Stimulated activated CD8-positive, alpha-beta memory T cell treated with anti-CD3 and anti-CD28 coated beads, Interleukin-12 subunit alpha, Interleukin-12 subunit beta, amount 100 ng/mL, for 1 hour (primary cell): Measurements from ENCODE around the gene KLRD1.
"Not testable (repeated sequence)": the region's sequence is repeated elsewhere in the genome, so short reads cannot be mapped to it uniquely, and the experiment has no call there.

Source experiments
- DNase-seq: peaks from one replicate; pipeline ENCODE4 v3.0.0-alpha.2; 2020; ENCODE audit warnings: low read depth

Gene KLRD1

DNA sequence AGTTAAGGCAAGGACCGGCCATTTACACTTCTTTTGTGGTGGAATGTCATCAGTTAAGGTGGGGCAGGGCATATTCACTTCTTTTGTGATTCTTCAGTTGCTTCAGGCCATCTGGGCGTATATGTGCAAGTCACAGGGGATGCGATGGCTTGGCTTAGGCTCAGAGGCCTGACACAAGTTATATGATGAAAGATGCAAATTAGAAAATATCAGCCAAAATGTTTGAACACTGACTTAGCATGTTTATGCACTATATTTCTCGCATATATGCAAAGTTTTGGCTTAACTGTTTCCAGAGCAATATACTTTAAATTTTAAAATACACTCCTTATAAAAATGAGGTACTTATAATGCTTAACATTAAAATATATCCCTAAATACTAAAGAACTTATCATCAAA, 30.8 kb downstream of the KLRD1 start:
- not testable (repeated sequence) for DNase-seq

GRCh38 chr12:10339053-10339840, 31.6 kb downstream of the KLRD1 start:
- no peak for DNase-seq

GRCh38 chr12:10340946-10341345, 33.3 kb downstream of the KLRD1 start:
- DNase-seq = not testable (repeated sequence)

GRCh38 chr12:10341892-10342509, 34.3 kb downstream of the KLRD1 start:
- no peak for DNase-seq

GRCh38 chr12:10351457-10351856, 43.8 kb downstream of the KLRD1 start:
- not testable (repeated sequence) for DNase-seq

GRCh38 chr12:10354071-10354470, 46.4 kb downstream of the KLRD1 start:
- no peak for DNase-seq

DNA sequence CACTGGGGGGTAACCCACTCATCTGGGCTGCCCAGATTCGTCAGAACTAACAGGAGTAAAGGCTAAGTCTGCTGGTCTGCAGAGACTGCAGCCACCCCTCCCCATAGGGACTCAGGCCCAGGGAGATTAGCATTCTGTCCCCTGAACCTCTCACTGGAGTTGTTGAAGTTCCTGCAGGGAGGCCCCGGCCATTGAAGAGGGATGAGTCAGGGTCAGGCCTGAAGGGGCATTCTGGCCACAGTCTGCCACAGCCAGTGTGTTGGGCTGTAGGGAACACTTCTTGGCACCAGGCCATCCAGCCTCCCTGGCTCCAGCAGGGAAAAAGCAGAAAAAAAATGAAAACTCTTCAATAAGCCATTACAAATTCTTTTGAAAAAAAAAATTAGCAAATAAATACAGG, 46.8 kb downstream of the KLRD1 start:
- no peak for DNase-seq

DNA sequence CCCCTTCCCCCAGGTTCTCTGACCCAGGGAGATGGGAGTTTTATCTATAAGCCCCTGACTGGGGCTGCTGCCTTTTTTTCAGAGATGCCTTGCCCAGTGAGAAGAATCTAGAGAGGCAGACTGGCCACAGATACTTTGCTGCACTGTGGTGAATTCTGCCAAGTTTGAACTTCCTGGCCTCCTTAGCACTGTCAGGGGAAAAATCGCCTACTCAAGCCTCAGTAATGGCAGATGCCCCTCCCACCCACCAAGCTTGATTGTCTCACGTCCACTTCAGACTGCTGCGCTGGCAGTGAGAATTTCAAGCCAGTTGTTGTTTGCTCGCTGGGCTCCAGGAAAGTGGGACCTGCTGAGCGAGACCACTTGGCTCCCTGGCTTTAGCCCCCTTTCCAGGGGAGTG, 50.5 kb downstream of the KLRD1 start:
- no peak for DNase-seq

GRCh38 chr12:10358969-10359368, 51.3 kb downstream of the KLRD1 start:
- DNase-seq = no peak

DNA sequence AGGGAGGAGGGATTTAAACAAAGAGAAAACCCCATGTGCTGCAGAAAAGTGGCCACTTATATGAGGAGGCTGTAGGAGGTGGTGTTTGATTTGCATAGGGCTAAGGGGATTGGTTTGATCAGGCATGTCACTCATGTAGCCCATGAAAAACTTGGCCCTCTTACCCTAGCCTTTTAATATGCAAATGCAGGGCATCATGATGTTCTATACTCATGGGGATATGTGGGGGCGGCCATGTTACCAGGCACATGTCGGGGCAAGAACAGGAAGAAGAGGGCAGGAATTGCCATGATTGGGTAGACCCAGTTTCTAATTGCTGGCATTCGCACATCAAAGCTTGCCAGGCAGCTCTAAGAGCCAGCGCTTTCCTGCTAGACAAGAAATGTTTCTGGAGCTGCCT, 53.4 kb downstream of the KLRD1 start:
- DNase-seq = no peak

- DNase-seq = no peak
Measured at GRCh38 chr12:10361622-10362021, 54.0 kb downstream of the KLRD1 start.

GRCh38 chr12:10362325-10362724, 54.7 kb downstream of the KLRD1 start:
- DNase-seq = no peak

DNA sequence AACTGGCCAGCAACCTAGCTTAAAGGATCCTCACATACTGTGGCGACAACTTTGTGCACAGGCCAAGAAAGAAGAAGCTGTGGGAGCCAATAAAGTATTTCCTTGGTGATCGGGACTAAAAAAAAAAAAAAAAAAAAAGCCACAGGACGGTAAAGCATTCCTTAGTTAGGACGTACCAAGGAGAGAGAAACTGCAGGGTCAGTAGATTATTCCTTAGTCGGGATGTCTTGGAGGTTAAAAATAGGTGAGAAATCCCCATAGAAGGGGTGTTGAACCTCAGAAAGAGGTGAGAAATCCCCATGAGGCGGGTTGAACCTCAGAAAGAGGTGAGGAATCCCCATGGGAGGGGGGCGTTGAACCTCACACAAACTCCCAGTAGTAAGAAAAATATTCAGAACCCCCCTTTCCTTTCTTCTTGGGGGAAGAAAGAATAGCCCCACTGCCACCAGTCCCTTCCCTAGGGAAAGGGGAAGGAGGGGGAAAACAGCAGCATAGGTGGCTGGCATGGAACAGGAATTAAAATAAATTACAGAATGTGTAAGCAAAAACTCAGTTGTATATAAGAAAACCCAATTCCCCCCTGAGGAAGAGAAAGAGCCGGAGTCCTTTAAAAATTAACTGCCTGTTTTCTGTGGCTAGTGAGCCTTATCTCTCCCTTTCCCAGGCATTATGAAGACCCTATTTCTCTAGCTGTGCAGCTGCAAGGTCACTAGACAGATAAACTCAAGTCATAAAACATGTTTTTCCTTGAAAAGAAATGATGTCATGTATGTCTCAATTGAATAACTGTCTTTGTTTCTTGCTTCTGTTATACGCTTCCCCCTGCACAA, 55.4 kb downstream of the KLRD1 start:
- DNase-seq = no peak

- no peak for DNase-seq
Measured at GRCh38 chr12:10363658-10363913, 55.9 kb downstream of the KLRD1 start.

GRCh38 chr12:10363914-10364814, 56.5 kb downstream of the KLRD1 start:
- DNase-seq = no peak

DNA sequence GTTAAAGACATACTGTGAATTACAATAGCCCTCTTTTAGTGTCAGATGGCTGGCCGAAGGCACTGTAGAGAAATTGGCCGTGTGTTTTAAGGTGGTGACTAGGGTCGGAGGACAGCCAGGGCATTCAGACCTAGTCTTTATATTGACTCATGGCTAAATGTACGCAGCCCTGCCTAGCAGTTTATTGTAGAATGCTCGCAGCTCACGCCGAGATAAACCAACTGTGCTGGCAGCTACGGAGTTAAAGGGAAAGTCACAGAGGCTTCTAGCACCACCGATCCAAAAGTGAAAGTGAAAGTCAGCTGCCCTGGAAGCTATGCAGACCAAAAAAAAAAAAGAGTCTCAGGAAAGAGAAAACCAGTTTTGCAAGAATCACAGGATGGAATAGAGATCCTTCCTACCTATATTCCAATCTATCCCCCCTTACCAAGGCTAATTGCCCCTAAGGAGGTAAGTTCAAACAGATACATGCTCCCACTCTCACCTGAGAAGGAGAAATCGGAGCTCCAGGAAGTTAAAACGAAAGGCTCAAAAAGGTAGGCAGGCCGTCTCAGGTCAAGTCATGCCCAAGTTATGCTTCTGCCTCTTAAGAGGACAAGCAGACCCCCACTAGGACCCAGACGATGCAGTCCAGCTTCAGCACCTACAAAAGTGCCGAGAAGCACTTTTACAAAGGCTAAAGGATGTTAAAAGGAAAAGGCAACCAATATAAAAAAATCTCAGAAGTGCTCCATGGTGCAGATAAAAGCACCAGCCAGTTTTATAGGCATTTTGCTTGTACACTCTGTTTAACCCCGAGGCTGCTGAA, 57.3 kb downstream of the KLRD1 start:
- no peak for DNase-seq

DNA sequence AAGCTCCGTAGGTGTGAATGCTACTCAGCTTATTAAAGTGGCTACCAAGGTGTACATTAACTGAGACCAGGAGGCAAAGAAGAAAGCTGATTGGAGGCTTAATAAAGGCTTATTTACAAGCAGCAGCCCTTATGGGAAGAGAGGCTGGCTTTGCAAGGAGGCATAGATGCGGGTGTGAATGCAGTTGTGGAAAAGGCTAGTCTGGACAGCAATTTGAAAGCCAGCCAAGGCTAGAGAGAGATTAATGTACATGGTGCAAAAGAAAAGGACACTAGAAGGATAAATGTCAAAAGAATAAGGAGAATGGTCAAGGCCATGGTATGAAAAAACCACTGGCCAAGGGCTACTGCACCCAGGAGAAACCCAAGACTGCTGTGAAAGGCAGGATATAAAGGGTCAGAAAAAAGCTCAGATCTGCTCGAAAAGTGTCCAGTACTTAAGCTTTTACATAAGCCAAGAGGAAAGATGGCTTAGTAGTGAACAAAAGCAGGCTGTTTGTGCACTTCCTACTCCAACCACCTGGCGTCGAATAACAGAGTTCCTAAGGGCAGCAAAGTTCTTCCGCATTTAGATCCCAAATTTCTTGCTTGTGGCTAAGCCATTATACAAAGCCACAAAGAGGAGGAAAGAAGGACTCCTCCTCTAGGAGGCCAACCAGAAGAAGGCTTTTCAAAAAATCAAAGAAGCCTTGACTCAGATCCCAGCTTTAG, 58.2 kb downstream of the KLRD1 start:
- DNase-seq = no peak

GRCh38 chr12:10366875-10367274, 59.2 kb downstream of the KLRD1 start:
- no peak for DNase-seq

DNA sequence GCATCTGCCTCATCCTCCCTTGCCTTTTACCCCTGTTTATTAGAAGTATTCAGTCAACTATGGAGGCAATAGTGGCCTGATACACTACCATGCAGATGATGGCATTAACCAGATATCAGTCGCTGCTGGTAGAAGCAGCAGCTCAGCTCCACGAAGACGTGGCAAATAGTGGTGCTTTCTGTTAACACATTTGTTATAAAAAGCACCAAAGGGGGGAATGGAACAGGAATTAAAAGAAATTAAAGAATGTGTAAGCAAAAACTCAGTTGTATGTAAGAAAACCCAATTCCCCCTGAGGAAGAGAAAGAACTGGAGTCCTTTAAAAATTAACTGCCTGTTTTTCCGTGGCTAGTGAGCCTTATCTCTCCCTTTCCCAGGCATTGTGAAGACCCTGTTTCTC, 60.0 kb downstream of the KLRD1 start:
- not testable (repeated sequence) for DNase-seq
